B cell (primary cell): Measurements from ENCODE around the gene STX18. TPM values are rescaled to one million over a fixed set of nuclear protein-coding genes. Genes with fewer than 3 reads are reported as not detected.

Source experiments
- ATAC-seq: fragments of 200-7000 bp; cut with Tn5 transposase; one replicate; pipeline ENCODE4 v1.10.0; 2021; ENCODE audit warnings: low read depth, mild to moderate bottlenecking, moderate number of reproducible peaks, moderate library complexity
- CTCF ChIA-PET: fragments of 350-600 bp; sonication (Branson Sonifier 250); formaldehyde crosslinking; loops from one replicate; lab custom pipeline; 2021; ENCODE audit warnings: antibody characterized with exemption, inconsistent platforms; lab: Charles Lee
- POLR2A ChIA-PET: fragments of 350-600 bp; sonication (Branson Sonifier 250); formaldehyde crosslinking; loops from one replicate; lab custom pipeline; 2021; ENCODE audit warnings: antibody characterized with exemption; lab: Charles Lee
- DNase-seq: peaks from one replicate; pipeline ENCODE4 v3.0.0; 2013
- H2AFZ ChIP-seq: 2 replicates; pipeline ENCODE4 v1.6.1; 2012; ENCODE audit warnings: mild to moderate bottlenecking, low read depth, low read length; ENCODE audit not compliant: insufficient read depth, poor library complexity, severe bottlenecking
- H3K27ac ChIP-seq, 2 donors: 1 replicate in 1 of 2; 2 replicates in 1 of 2; pipeline ENCODE4 v1.5.1; 2012 to 2013; ENCODE audit warnings: low read length in 2 of 2, mild to moderate bottlenecking in 2 of 2, moderate library complexity in 1 of 2
- H3K27me3 ChIP-seq, 4 experiments: fragments of 200-600 bp in 1 of 4; sonication (generic) in 1 of 4; replicated peaks in 1 of 4; 1 replicate in 2 of 4; 2 replicates in 2 of 4; pipeline versions ENCODE4 v1.6.1 to v1.7.0; 2013 to 2016; ENCODE audit warnings: low read length in 3 of 4, mild to moderate bottlenecking in 2 of 4, mixed read lengths in 1 of 4, moderate library complexity in 1 of 4; ENCODE audit not compliant: insufficient read depth in 4 of 4, control insufficient read depth in 3 of 4; ENCODE audit errors: control extremely low read depth in 1 of 4
- H3K36me3 ChIP-seq, 2 experiments: replicated peaks in 1 of 2; 1 replicate in 1 of 2; 2 replicates in 1 of 2; pipeline versions ENCODE4 v1.6.1 to v1.7.1; 2013; ENCODE audit warnings: low read length in 1 of 2; ENCODE audit not compliant: insufficient read depth in 2 of 2, control insufficient read depth in 1 of 2; ENCODE audit errors: control extremely low read depth in 1 of 2, extremely low read depth in 1 of 2
- H3K4me1 ChIP-seq, 2 donors: fragments of 200-600 bp in 1 of 2; sonication (generic) in 1 of 2; 1 replicate in 1 of 2; 2 replicates in 1 of 2; pipeline versions ENCODE4 v1.5.1 to v1.6.1; 2013 to 2017; ENCODE audit warnings: low read length in 2 of 2; ENCODE audit not compliant: control insufficient read depth in 2 of 2, insufficient read depth in 2 of 2
- H3K4me2 ChIP-seq: replicated peaks from 2 replicates; pipeline ENCODE3; 2012; ENCODE audit warnings: mild to moderate bottlenecking, low read depth, low read length; ENCODE audit not compliant: poor library complexity, severe bottlenecking
- H3K4me3 ChIP-seq, 5 experiments: fragments of 200-600 bp in 1 of 5; sonication (generic) in 1 of 5; 1 replicate in 3 of 5; 2 replicates in 2 of 5; pipeline versions ENCODE4 v1.5.1 to v1.7.0; 2011 to 2016; ENCODE audit warnings: low read length in 4 of 5, mild to moderate bottlenecking in 4 of 5, low read depth in 2 of 5, control low read depth in 1 of 5, moderate library complexity in 1 of 5; ENCODE audit not compliant: insufficient read depth in 1 of 5; ENCODE audit errors: control extremely low read depth in 1 of 5, extremely low read depth in 1 of 5
- H3K79me2 ChIP-seq: fragments of 200-600 bp; sonication (generic); one replicate; pipeline ENCODE4 v1.6.0; 2016; ENCODE audit warnings: low read length; ENCODE audit not compliant: control insufficient read depth, insufficient read depth
- H3K9ac ChIP-seq: fragments of 200-600 bp; sonication (generic); 2 replicates; pipeline ENCODE4 v1.6.1; 2017; ENCODE audit warnings: mild to moderate bottlenecking, low read length, moderate library complexity
- H3K9me3 ChIP-seq, 3 donors: one replicate each; pipeline versions ENCODE4 v1.6.1 to v1.7.1; 2013; ENCODE audit warnings: low read length in 2 of 3; ENCODE audit not compliant: control insufficient read depth in 2 of 3, insufficient read depth in 1 of 3; ENCODE audit errors: control extremely low read depth in 1 of 3
- H4K20me1 ChIP-seq: 2 replicates; pipeline ENCODE4 v1.6.0; 2012; ENCODE audit warnings: mild to moderate bottlenecking, low read length; ENCODE audit not compliant: insufficient read depth, control insufficient read depth, poor library complexity, severe bottlenecking
- H3K27ac Mint-ChIP-seq: one replicate; pipeline ENCODE4 v1.8.0; 2021; ENCODE audit warnings: mixed read lengths
- H3K27me3 Mint-ChIP-seq: one replicate; pipeline ENCODE4 v1.8.0; 2021; ENCODE audit warnings: mixed read lengths
- H3K4me1 Mint-ChIP-seq: one replicate; pipeline ENCODE4 v1.8.0; 2021; ENCODE audit warnings: mixed read lengths
- H3K4me3 Mint-ChIP-seq: one replicate; pipeline ENCODE4 v1.8.0; 2021; ENCODE audit warnings: mixed read lengths
- H3K9me3 Mint-ChIP-seq: one replicate; pipeline ENCODE4 v1.8.0; 2022; ENCODE audit warnings: mixed read lengths; ENCODE audit not compliant: insufficient read depth
- EZH2 ChIP-seq: IDR thresholded peaks from 2 replicates; pipeline ENCODE4 v1.6.1; 2012; ENCODE audit warnings: borderline replicate concordance, low read depth, mild to moderate bottlenecking, moderate library complexity, low read length; ENCODE audit not compliant: insufficient read depth, poor library complexity, severe bottlenecking
- WGBS: methylation state at CpG from one replicate; pipeline ENCODE4 v1.1.5; 2013; ENCODE audit warnings: missing lambda C conversion rate; ENCODE audit not compliant: insufficient coverage; 5-methylcytosine and 5-hydroxymethylcytosine counted together
- intact Hi-C: fragments of 100-400 bp; cut with micrococcal nuclease; formaldehyde crosslinking; loops from one replicate; pipeline ENCODE4 v1.10.0; 2022
- polyA plus RNA-seq: library from polyadenylated mRNA; depleted of rRNA; stranded (reverse); fragments of >200 nt; gene quantifications from 2 replicates; pipeline ENCODE4 v1.2.3, GENCODE V29; 2012
- total RNA-seq, 2 donors: library from RNA; stranded (reverse); fragments of 120-200 nt in 1 of 2; gene quantifications; 1 replicate in 1 of 2; 2 replicates in 1 of 2; pipeline versions ENCODE4 v1.2.3 to v1.2.4, GENCODE V29; 2013 to 2022
- TF ChIP-seq, protein P1 (sequence below): fragments of 200-600 bp; IDR thresholded peaks from one replicate; pipeline ENCODE4 v1.8.0; 2022; ENCODE audit warnings: antibody characterized with exemption, mild to moderate bottlenecking

STX18 gene
- total and polyA plus RNA-seq, 2 donors (not counting 1 experiment from before 2014, with no cell fraction given) = 20.3 to 33.6 TPM

- no peak for DNase-seq
- WGBS = 88% methylated on average over 10 of the region's 11 CpGs
Measured at GRCh38 chr4:4390515-4391240, 151.2 kb downstream of the STX18 start.

DNA sequence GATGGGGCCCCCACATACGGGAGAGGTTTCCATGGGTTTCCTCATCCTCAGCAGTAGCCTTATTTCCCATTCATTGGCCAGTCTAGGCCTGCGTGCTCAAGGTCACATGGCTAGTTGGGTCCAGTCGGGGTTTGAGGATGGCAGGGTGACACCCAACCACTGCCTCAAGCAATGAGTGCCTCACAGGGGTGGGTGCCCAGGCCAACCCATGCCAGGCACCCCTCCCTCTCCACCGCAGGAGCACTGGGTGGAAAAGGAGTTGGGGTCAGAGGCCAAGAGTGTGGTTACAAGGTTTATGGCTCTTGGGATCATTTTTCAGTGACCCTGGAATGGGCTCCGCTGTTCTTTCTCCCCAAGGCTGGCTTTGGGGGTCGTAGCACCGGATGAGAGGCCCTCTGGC, 151.8 kb downstream of the STX18 start:
- H3K4me2 ChIP-seq = no peak overlapping the region
- no peak overlapping the region for H3K4me3 ChIP-seq
- H3K27me3 ChIP-seq = peaks cover 0 to 51% (median 16%) of the 10 kb centered on the region in 4 experiments
- Mint-ChIP-seq H3K9me3 (no peaks in the 10 kb centered on the region), H3K27me3 (peaks cover 47% of the 10 kb centered on the region), H3K4me1 (peaks cover 11% of the 10 kb centered on the region), H3K27ac (no peak overlapping the region), H3K4me3 (no peak overlapping the region)
- H2AFZ ChIP-seq = no peak overlapping the region
- no peaks in the 10 kb centered on the region for H4K20me1 ChIP-seq
- no peak overlapping the region for H3K27ac ChIP-seq
- H3K9me3 ChIP-seq = peaks cover 0 to 2% (median 0%) of the 10 kb centered on the region in 3 donors
- ATAC-seq (no peak), DNase-seq (no peak)
- WGBS = 67% methylated on average over 6 of the region's 7 CpGs
- ChIA-PET POLR2A (no interaction called here), CTCF (no interaction called here)
- peaks cover 13 to 23% of the 10 kb centered on the region in 2 donors for H3K4me1 ChIP-seq
- H3K9ac ChIP-seq = no peak overlapping the region
- TF ChIP-seq, protein P1, sequence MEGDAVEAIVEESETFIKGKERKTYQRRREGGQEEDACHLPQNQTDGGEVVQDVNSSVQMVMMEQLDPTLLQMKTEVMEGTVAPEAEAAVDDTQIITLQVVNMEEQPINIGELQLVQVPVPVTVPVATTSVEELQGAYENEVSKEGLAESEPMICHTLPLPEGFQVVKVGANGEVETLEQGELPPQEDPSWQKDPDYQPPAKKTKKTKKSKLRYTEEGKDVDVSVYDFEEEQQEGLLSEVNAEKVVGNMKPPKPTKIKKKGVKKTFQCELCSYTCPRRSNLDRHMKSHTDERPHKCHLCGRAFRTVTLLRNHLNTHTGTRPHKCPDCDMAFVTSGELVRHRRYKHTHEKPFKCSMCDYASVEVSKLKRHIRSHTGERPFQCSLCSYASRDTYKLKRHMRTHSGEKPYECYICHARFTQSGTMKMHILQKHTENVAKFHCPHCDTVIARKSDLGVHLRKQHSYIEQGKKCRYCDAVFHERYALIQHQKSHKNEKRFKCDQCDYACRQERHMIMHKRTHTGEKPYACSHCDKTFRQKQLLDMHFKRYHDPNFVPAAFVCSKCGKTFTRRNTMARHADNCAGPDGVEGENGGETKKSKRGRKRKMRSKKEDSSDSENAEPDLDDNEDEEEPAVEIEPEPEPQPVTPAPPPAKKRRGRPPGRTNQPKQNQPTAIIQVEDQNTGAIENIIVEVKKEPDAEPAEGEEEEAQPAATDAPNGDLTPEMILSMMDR = no peak
- no peak for TF ChIP-seq EZH2
- H3K36me3 ChIP-seq = no peaks in the 10 kb centered on the region
- intact Hi-C loops = no loop called here
- H3K79me2 ChIP-seq = no peaks in the 10 kb centered on the region

More at GRCh38 chr4:4390515-4391240, 151.2 kb downstream of the STX18 start:
- Histone ChIP-seq H4K20me1 (no peaks in the 10 kb centered on the region), H3K36me3 (no peaks in the 10 kb centered on the region), H2AFZ (no peak overlapping the region), H3K27me3 (peaks cover 0 to 46% (median 13%) of the 10 kb centered on the region in 4 experiments), H3K27ac (no peak overlapping the region), H3K4me2 (no peak overlapping the region), H3K79me2 (no peaks in the 10 kb centered on the region), H3K4me1 (peaks cover 13 to 20% of the 10 kb centered on the region in 2 donors), H3K9ac (no peak overlapping the region), H3K9me3 (peaks cover 0 to 2% (median 0%) of the 10 kb centered on the region in 3 donors), H3K4me3 (no peak overlapping the region)
- H3K9me3 Mint-ChIP-seq = no peaks in the 10 kb centered on the region
- no peak overlapping the region for H3K4me3 Mint-ChIP-seq
- no peak for ATAC-seq
- peaks cover 48% of the 10 kb centered on the region for H3K27me3 Mint-ChIP-seq
- POLR2A ChIA-PET = no interaction called here
- no peak for TF ChIP-seq EZH2
- TF ChIP-seq, protein P1 = no peak
- intact Hi-C loops = no loop called here
- H3K4me1 Mint-ChIP-seq = peaks cover 11% of the 10 kb centered on the region
- CTCF ChIA-PET = no interaction called here
- H3K27ac Mint-ChIP-seq = no peak overlapping the region
